GM12874 (cell line): ENCODE results near the gene MYRF.

Source experiments
- TF ChIP-seq, protein P1 (sequence below): IDR thresholded peaks from 2 replicates; pipeline ENCODE4 v1.5.1; 2011; ENCODE audit warnings: low read depth, mild to moderate bottlenecking, control low read depth, low read length, moderate library complexity; ENCODE audit not compliant: insufficient read depth

Gene MYRF

DNA sequence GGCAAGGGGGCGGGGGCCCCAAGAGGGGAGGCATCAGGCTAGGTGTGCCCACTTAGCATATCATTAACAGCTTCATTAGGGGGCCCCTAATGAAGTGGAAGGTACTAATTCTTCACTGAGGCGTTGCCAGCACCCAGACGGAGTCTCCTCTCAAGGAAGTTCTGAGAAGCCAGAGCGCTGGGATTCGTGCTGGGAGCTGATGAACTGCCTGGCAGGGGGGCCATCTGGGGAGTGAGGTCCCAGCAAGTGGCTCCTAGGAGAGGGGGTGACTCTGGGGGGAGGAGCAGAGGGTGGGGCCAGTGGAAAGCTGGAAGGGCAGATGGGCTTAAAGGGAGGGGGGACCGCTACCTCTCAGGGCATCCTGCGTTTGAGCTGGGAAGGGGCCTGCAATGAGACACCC is 42.4 kb upstream of the MYRF start:
- TF ChIP-seq, protein P1, sequence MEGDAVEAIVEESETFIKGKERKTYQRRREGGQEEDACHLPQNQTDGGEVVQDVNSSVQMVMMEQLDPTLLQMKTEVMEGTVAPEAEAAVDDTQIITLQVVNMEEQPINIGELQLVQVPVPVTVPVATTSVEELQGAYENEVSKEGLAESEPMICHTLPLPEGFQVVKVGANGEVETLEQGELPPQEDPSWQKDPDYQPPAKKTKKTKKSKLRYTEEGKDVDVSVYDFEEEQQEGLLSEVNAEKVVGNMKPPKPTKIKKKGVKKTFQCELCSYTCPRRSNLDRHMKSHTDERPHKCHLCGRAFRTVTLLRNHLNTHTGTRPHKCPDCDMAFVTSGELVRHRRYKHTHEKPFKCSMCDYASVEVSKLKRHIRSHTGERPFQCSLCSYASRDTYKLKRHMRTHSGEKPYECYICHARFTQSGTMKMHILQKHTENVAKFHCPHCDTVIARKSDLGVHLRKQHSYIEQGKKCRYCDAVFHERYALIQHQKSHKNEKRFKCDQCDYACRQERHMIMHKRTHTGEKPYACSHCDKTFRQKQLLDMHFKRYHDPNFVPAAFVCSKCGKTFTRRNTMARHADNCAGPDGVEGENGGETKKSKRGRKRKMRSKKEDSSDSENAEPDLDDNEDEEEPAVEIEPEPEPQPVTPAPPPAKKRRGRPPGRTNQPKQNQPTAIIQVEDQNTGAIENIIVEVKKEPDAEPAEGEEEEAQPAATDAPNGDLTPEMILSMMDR: no peak

DNA sequence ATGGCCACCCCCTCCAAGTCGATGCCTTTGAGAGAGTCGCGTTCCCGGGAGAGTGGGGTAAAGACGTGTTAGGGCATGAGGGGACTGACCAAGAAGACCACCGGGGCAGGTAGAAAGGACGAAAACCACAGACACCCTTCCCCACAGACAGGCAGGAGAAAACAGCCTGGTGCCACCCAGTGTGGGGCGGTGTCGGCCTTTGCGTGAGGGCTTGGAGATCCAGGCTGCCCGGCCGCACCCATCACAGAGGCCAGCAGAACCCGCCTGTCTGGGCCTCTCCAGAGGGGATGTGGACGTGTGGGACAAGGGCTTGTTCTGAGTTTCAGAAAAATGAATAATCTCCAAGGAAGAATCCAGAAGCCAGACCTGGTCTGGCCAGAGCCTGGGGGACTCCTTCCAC is 41.4 kb upstream of the MYRF start:
- TF ChIP-seq, protein P1: no peak

DNA sequence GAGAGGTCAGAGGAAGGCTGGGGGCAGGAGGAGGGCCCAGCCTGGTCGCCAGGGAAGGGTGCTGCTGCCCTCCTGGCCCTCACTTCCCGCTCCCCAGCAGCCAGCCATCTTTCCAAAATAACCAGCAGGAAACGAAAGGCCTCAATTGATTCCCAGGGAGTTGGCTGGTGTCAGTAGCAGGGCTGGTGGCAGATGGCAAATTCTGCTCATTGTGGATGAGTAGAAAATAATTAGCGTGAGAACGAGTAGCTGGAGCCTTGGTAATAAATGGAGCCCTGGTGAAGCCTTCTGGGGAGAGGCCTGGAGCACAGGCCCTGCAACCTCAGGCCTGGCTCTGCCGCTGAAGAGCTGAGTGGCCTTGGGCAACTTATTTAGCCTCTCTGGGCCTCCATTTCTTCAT is 40.9 kb upstream of the MYRF start:
- TF ChIP-seq, protein P1: no peak

GRCh38 chr11:61712314-61712713 is 40.1 kb upstream of the MYRF start:
- TF ChIP-seq, protein P1: no peak

GRCh38 chr11:61712846-61713245 is 39.6 kb upstream of the MYRF start:
- TF ChIP-seq, protein P1: no peak

DNA sequence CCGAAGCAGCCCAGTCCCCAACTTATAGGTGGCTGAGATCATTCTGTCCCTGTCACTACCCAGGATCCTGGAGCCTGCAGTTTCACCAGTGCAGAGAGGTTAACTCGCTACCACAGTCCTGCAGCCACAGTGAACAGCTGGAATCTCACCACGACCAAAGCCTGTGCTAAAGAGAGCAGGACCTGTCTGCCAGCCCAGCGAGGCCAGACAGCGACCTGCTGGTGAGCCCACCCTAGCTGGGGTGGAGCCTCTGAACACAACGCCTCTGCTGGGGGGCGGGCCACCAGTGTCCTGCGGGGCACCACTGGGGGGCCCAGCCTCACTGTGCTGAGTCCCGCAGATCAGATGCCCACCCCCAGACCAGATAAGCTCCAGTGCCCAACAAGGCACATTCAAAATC is 39.0 kb upstream of the MYRF start:
- TF ChIP-seq, protein P1: no peak

DNA sequence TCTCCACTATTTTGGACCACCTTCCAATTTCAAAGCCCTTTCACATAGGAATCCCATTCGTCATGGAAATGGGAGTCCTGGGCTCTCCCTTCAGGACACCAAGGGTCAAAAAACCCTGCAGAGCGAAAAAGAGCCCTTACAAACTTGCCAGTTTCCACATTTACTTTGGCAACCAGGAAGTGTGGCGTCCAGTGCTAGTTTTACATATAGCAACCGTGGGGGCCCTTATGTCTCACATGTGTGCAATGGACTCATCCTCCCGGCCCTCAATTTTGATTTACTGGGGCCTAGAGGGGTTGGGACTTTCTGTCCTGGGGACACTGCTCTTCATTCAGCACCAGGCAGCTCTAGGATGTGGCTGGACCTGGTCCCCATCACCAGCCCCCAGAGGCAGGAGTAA is 38.5 kb upstream of the MYRF start:
- TF ChIP-seq, protein P1: no peak

- TF ChIP-seq, protein P1: no peak
Measured at GRCh38 chr11:61714316-61714715, 38.1 kb upstream of the MYRF start.
